ENCODE measurements around the gene VPS45.
"Not testable (repeated sequence)": the region's sequence is repeated elsewhere in the genome, so short reads cannot be mapped to it uniquely, and the experiment has no call there.

VPS45 gene

DNA sequence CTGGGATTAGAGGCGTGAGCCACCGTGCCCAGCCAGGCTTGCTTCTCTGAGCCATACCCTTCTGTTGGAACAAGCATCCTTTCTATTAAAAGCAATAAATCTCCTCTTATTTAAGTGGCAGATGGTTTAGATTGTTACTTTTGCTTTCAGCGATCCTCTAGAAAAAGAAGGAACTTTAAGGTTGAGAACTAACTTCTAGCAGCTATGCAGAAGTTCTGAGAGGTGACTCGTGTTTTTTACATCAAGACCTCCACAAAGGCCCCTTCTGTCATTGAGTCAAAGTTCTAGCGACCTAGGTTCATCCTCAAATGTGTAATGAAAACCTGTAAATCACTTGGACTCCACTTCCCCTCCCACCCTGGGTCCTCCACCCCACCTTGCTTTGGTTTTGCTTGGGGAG is 112.9 kb downstream of the VPS45 start:
- Histone ChIP-seq H4K8ac (ENCODE audit: low read depth, low read length) (no peak overlapping the region), H3K27ac (ENCODE audit: low read depth, low read length) (no peak overlapping the region), H4K5ac (ENCODE audit: low read length) (no peak overlapping the region), H3K4me2 (ENCODE audit: low read length) (no peak overlapping the region), H3K4me3 (ENCODE audit: low read length) (no peak overlapping the region), H2BK15ac (replicated peaks; ENCODE audit: low read depth) (no peak overlapping the region), H2AK5ac (ENCODE audit: low read length) (no peak overlapping the region), H2BK120ac (ENCODE audit: low read depth, low read length) (no peak overlapping the region), H3K4me1 (ENCODE audit: control insufficient read depth, low read depth, low read length) (no peaks in the 10 kb centered on the region), H3K79me1 (ENCODE audit: low read length) (no peaks in the 10 kb centered on the region), H3K18ac (ENCODE audit: low read length) (no peak overlapping the region), H3K79me2 (ENCODE audit: control insufficient read depth, insufficient read depth, low read length) (no peaks in the 10 kb centered on the region), H2BK5ac (ENCODE audit: low read length) (no peak overlapping the region), H3K9ac (ENCODE audit: low read length) (no peak overlapping the region), H3K23ac (ENCODE audit: low read length) (no peak overlapping the region), H3K4ac (ENCODE audit: low read depth, low read length) (no peak overlapping the region), H3K36me3 (ENCODE audit: control insufficient read depth, insufficient read depth, low read length) (no peaks in the 10 kb centered on the region), H3K56ac (ENCODE audit: low read length) (no peak overlapping the region), H3K27me3 (ENCODE audit: insufficient read depth, low read length, poor library complexity) (no peaks in the 10 kb centered on the region)
- no CpG with 5 or more reads among the region's 5 CpGs for WGBS (ENCODE audit: extremely low coverage, insufficient coverage, low lambda C conversion rate)
- no peak for DNase-seq

DNA sequence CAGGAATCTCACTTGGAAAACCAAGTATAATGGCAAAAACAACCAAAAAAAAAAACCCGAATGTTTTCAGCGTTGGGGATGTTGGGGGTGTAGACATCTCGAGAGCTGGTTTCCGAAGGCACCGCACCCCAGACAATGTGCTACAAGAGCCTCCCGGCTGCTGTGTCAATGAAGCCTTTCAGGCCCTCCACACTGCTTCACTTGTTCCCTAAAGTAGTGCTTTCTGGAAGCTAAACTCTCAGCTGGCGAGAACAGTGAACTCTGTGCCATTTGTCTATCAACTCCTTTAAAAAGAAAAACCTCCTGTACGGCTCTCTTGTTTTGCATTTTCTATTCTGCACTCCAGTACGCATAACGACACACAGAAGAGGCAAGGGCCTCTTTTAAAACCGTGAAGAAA is 114.7 kb downstream of the VPS45 start:
- no peak overlapping the region for H3K4me3 ChIP-seq (ENCODE audit: low read length)
- H3K23ac ChIP-seq (ENCODE audit: low read length): no peak overlapping the region
- no peak overlapping the region for H3K56ac ChIP-seq (ENCODE audit: low read length)
- no CpG with 5 or more reads among the region's 11 CpGs for WGBS (ENCODE audit: extremely low coverage, insufficient coverage, low lambda C conversion rate)
- no peak overlapping the region for H2BK15ac ChIP-seq (replicated peaks; ENCODE audit: low read depth)
- no peaks in the 10 kb centered on the region for H3K27me3 ChIP-seq (ENCODE audit: insufficient read depth, low read length, poor library complexity)
- H2BK120ac ChIP-seq (ENCODE audit: low read depth, low read length): no peak overlapping the region
- no peaks in the 10 kb centered on the region for H3K4me1 ChIP-seq (ENCODE audit: control insufficient read depth, low read depth, low read length)
- H3K36me3 ChIP-seq (ENCODE audit: control insufficient read depth, insufficient read depth, low read length): no peaks in the 10 kb centered on the region
- no peak overlapping the region for H3K4ac ChIP-seq (ENCODE audit: low read depth, low read length)
- H3K4me2 ChIP-seq (ENCODE audit: low read length): no peak overlapping the region
- H4K8ac ChIP-seq (ENCODE audit: low read depth, low read length): no peak overlapping the region
- H4K5ac ChIP-seq (ENCODE audit: low read length): no peak overlapping the region
- H3K27ac ChIP-seq (ENCODE audit: low read depth, low read length): no peak overlapping the region
- no peak overlapping the region for H2AK5ac ChIP-seq (ENCODE audit: low read length)
- no peak for DNase-seq
- no peaks in the 10 kb centered on the region for H3K79me2 ChIP-seq (ENCODE audit: control insufficient read depth, insufficient read depth, low read length)
- H3K79me1 ChIP-seq (ENCODE audit: low read length): no peaks in the 10 kb centered on the region
- H3K9ac ChIP-seq (ENCODE audit: low read length): no peak overlapping the region
- H3K18ac ChIP-seq (ENCODE audit: low read length): no peak overlapping the region
- no peak overlapping the region for H2BK5ac ChIP-seq (ENCODE audit: low read length)

DNA sequence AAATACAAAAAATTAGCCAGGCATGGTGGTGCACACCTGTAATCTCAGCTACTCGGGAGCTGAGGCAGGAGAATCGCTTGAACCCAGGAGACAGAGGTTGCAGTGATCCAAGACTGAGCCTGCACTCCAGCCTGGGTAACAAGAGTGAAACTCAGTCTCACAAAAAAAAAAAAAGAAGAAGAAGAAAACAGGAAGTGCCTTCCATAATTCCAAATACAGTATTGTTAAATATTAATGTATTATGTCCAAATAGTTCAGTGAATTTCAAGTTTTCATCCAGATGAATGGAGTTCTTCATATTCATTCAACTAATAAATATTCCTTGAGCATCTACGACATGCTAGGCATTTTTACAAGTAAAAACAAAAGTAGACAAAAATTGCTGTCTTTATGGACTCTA is 115.5 kb downstream of the VPS45 start:
- no peak overlapping the region for H3K27ac ChIP-seq (ENCODE audit: low read depth, low read length)
- H3K4me3 ChIP-seq (ENCODE audit: low read length): no peak overlapping the region
- H3K23ac ChIP-seq (ENCODE audit: low read length): no peak overlapping the region
- no peak overlapping the region for H2BK15ac ChIP-seq (replicated peaks; ENCODE audit: low read depth)
- H3K79me2 ChIP-seq (ENCODE audit: control insufficient read depth, insufficient read depth, low read length): no peaks in the 10 kb centered on the region
- no peak overlapping the region for H2BK5ac ChIP-seq (ENCODE audit: low read length)
- H3K4me2 ChIP-seq (ENCODE audit: low read length): no peak overlapping the region
- no peak overlapping the region for H2BK120ac ChIP-seq (ENCODE audit: low read depth, low read length)
- H2AK5ac ChIP-seq (ENCODE audit: low read length): no peak overlapping the region
- DNase-seq: no peak
- no peaks in the 10 kb centered on the region for H3K36me3 ChIP-seq (ENCODE audit: control insufficient read depth, insufficient read depth, low read length)
- no peak overlapping the region for H3K4ac ChIP-seq (ENCODE audit: low read depth, low read length)
- no CpG with 5 or more reads among the region's 3 CpGs for WGBS (ENCODE audit: extremely low coverage, insufficient coverage, low lambda C conversion rate)
- no peaks in the 10 kb centered on the region for H3K27me3 ChIP-seq (ENCODE audit: insufficient read depth, low read length, poor library complexity)
- H3K56ac ChIP-seq (ENCODE audit: low read length): no peak overlapping the region
- H4K8ac ChIP-seq (ENCODE audit: low read depth, low read length): no peak overlapping the region
- H3K18ac ChIP-seq (ENCODE audit: low read length): no peak overlapping the region
- no peak overlapping the region for H4K5ac ChIP-seq (ENCODE audit: low read length)
- H3K9ac ChIP-seq (ENCODE audit: low read length): no peak overlapping the region
- H3K79me1 ChIP-seq (ENCODE audit: low read length): no peaks in the 10 kb centered on the region
- no peaks in the 10 kb centered on the region for H3K4me1 ChIP-seq (ENCODE audit: control insufficient read depth, low read depth, low read length)

DNA sequence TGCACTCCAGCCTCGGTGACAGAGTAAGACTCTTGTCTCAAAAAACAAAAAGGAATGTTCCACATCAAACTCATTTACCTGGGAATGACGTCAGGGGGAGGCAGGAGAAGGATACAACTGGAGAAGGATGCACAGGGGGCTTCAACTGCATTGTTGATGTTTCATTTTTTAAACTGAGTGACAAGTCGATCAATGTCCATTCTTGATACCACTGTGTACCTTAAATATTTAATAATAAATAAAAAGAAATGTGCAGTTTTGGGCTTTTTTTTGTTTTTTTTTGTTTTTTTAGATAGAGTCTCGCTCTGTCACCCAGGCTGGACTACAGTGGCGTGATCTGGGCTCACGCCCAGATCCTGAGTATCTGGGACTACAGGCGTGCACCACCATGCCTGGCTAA is 117.9 kb downstream of the VPS45 start:
- no CpG with 5 or more reads among the region's 7 CpGs for WGBS (ENCODE audit: extremely low coverage, insufficient coverage, low lambda C conversion rate)
- Histone ChIP-seq H4K5ac (ENCODE audit: low read length) (no peak overlapping the region), H3K27me3 (ENCODE audit: insufficient read depth, low read length, poor library complexity) (no peaks in the 10 kb centered on the region), H3K4me2 (ENCODE audit: low read length) (no peak overlapping the region), H3K23ac (ENCODE audit: low read length) (no peak overlapping the region), H4K8ac (ENCODE audit: low read depth, low read length) (no peak overlapping the region), H3K9ac (ENCODE audit: low read length) (no peak overlapping the region), H3K4ac (ENCODE audit: low read depth, low read length) (no peak overlapping the region), H3K18ac (ENCODE audit: low read length) (no peak overlapping the region), H3K4me3 (ENCODE audit: low read length) (no peak overlapping the region), H3K79me2 (ENCODE audit: control insufficient read depth, insufficient read depth, low read length) (no peaks in the 10 kb centered on the region), H3K79me1 (ENCODE audit: low read length) (no peaks in the 10 kb centered on the region), H2BK15ac (replicated peaks; ENCODE audit: low read depth) (no peak overlapping the region), H3K56ac (ENCODE audit: low read length) (no peak overlapping the region), H3K4me1 (ENCODE audit: control insufficient read depth, low read depth, low read length) (no peaks in the 10 kb centered on the region), H3K36me3 (ENCODE audit: control insufficient read depth, insufficient read depth, low read length) (no peaks in the 10 kb centered on the region), H2AK5ac (ENCODE audit: low read length) (no peak overlapping the region), H3K27ac (ENCODE audit: low read depth, low read length) (no peak overlapping the region), H2BK120ac (ENCODE audit: low read depth, low read length) (no peak overlapping the region), H2BK5ac (ENCODE audit: low read length) (no peak overlapping the region)
- no peak for DNase-seq

DNA sequence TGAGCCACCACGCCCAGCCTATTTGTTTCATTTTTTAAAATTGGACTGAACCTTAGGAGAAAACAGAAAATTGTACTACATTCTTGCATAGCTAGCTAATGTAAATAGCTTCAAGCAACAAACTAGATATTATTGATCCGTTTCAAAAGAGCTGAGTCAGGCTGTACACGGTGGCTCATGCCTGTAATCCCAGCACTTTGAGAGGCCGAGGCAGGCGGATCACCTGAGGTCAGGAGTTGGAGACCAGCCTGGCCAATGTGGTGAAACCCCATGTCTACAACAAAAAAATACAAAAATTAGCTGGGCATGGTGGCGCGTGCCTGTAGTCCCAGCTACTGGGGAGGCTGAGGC is 118.8 kb downstream of the VPS45 start:
- not testable (repeated sequence) for H3K79me1 ChIP-seq (ENCODE audit: low read length); H3K27me3 ChIP-seq (ENCODE audit: insufficient read depth, low read length, poor library complexity); H3K18ac ChIP-seq (ENCODE audit: low read length); H3K56ac ChIP-seq (ENCODE audit: low read length); H3K4me2 ChIP-seq (ENCODE audit: low read length); H2AK5ac ChIP-seq (ENCODE audit: low read length); H3K4me1 ChIP-seq (ENCODE audit: control insufficient read depth, low read depth, low read length); H2BK120ac ChIP-seq (ENCODE audit: low read depth, low read length); H3K79me2 ChIP-seq (ENCODE audit: control insufficient read depth, insufficient read depth, low read length); H3K23ac ChIP-seq (ENCODE audit: low read length); DNase-seq; H4K5ac ChIP-seq (ENCODE audit: low read length); H3K36me3 ChIP-seq (ENCODE audit: control insufficient read depth, insufficient read depth, low read length); H4K8ac ChIP-seq (ENCODE audit: low read depth, low read length); H3K4ac ChIP-seq (ENCODE audit: low read depth, low read length); H2BK5ac ChIP-seq (ENCODE audit: low read length); H3K9ac ChIP-seq (ENCODE audit: low read length); H3K4me3 ChIP-seq (ENCODE audit: low read length); H2BK15ac ChIP-seq (replicated peaks; ENCODE audit: low read depth); H3K27ac ChIP-seq (ENCODE audit: low read depth, low read length)
- no CpG with 5 or more reads among the region's 7 CpGs for WGBS (ENCODE audit: extremely low coverage, insufficient coverage, low lambda C conversion rate)

DNA sequence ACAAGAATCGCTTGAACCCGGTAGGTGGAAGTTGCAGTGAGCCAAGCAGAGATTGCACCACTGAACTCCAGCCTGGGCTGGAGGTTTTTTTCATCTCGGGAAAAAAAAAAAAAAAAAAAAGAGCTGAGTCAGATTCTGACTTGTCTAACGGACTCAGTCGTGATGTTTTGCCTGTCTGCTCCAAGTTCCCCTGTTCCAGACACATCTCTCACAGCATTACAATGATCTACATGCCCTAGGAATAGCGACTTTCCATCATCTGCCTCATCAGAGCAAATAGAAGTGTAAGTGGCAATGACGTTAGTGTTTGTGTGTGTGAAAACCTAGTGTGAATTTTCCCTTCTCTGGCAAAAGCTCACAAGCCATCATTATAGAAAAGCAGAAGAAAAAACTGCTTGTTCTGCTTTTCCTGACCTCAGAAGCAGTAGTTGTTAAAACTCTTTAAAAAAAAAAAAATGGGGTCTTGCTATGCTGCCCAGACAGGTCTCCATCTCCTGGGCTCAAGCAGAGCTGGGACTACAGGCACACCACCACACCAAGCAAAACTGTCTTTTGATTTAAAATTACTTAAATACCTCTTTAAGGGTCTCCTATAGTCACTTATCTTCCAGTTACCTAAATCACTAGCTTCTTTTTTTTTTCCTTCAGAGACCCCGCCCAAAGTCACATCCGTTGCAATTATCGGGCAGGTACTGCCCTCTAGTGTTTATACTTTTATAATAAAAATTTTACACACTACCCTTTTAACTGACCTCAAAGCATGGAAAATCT is 119.4 kb downstream of the VPS45 start:
- Histone ChIP-seq H3K79me1 (ENCODE audit: low read length) (no peaks in the 10 kb centered on the region), H2AK5ac (ENCODE audit: low read length) (no peak overlapping the region), H2BK15ac (replicated peaks; ENCODE audit: low read depth) (no peak overlapping the region), H3K79me2 (ENCODE audit: control insufficient read depth, insufficient read depth, low read length) (no peaks in the 10 kb centered on the region), H3K4me1 (ENCODE audit: control insufficient read depth, low read depth, low read length) (no peaks in the 10 kb centered on the region), H3K23ac (ENCODE audit: low read length) (no peak overlapping the region), H3K4me2 (ENCODE audit: low read length) (no peak overlapping the region), H2BK120ac (ENCODE audit: low read depth, low read length) (no peak overlapping the region), H4K5ac (ENCODE audit: low read length) (no peak overlapping the region), H3K4ac (ENCODE audit: low read depth, low read length) (no peak overlapping the region), H3K9ac (ENCODE audit: low read length) (no peak overlapping the region), H2BK5ac (ENCODE audit: low read length) (no peak overlapping the region), H3K56ac (ENCODE audit: low read length) (peak overlapping the region; percentile 60), H3K27me3 (ENCODE audit: insufficient read depth, low read length, poor library complexity) (no peaks in the 10 kb centered on the region), H3K18ac (ENCODE audit: low read length) (no peak overlapping the region), H3K27ac (ENCODE audit: low read depth, low read length) (no peak overlapping the region), H4K8ac (ENCODE audit: low read depth, low read length) (no peak overlapping the region), H3K4me3 (ENCODE audit: low read length) (no peak overlapping the region), H3K36me3 (ENCODE audit: control insufficient read depth, insufficient read depth, low read length) (no peaks in the 10 kb centered on the region)
- peak; percentile 71 for DNase-seq
- no CpG with 5 or more reads among the region's 10 CpGs for WGBS (ENCODE audit: extremely low coverage, insufficient coverage, low lambda C conversion rate)

All from mesendoderm (in vitro differentiated cells).